ENCODE measurements around the gene SPAG7.

The SPAG7 gene

GRCh38 chr17:4941319-4941610 is 26.4 kb downstream of the SPAG7 start:
- Histone ChIP-seq H3K4me3 (ENCODE audit: low read length) (peak overlapping the region; percentile 90), H3K4me2 (ENCODE audit: low read length) (peak overlapping the region; percentile 94), H3K9me3 (ENCODE audit: control insufficient read depth, insufficient read depth, low read length) (no peaks in the 10 kb centered on the region), H3K79me2 (ENCODE audit: control insufficient read depth, low read length) (peaks cover 81% of the 10 kb centered on the region), H3F3A (ENCODE audit: control insufficient read depth, insufficient read depth) (peaks cover 51% of the 10 kb centered on the region), H4K20me1 (ENCODE audit: control insufficient read depth, insufficient read depth, low read depth, low read length) (peaks cover 7% of the 10 kb centered on the region; the same call in 1 of the 2 replicates), H3K4me1 (ENCODE audit: control insufficient read depth, low read length) (peaks cover 63% of the 10 kb centered on the region), H3K27me3 (ENCODE audit: control insufficient read depth, low read length) (no peaks in the 10 kb centered on the region), H3K27ac (ENCODE audit: low read depth, low read length) (peak overlapping the region; percentile 92), H3K9me2 (replicated peaks; ENCODE audit: control insufficient read depth, low read length) (no peaks in the 10 kb centered on the region), H3K36me3 (ENCODE audit: control insufficient read depth, low read length) (peaks cover 93% of the 10 kb centered on the region)
- TF ChIP-seq EZH2phosphoT487 (IDR thresholded peaks at IDR 0.05; ENCODE audit: borderline replicate concordance, low read length) (no peak), CTCF (IDR thresholded peaks at IDR 0.05; ENCODE audit: low read depth, low read length, poor library complexity, severe bottlenecking) (no peak)

GRCh38 chr17:4940555-4941318 is 26.9 kb downstream of the SPAG7 start:
- Histone ChIP-seq H3K36me3 (ENCODE audit: control insufficient read depth, low read length) (peaks cover 93% of the 10 kb centered on the region), H3K4me3 (ENCODE audit: low read length) (peak overlapping the region; percentile 90), H3K79me2 (ENCODE audit: control insufficient read depth, low read length) (peaks cover 75% of the 10 kb centered on the region), H4K20me1 (ENCODE audit: control insufficient read depth, insufficient read depth, low read depth, low read length) (peaks cover 6% of the 10 kb centered on the region; the same call in 1 of the 2 replicates), H3K4me1 (ENCODE audit: control insufficient read depth, low read length) (peaks cover 59% of the 10 kb centered on the region), H3K27me3 (ENCODE audit: control insufficient read depth, low read length) (no peaks in the 10 kb centered on the region), H3K9me2 (replicated peaks; ENCODE audit: control insufficient read depth, low read length) (no peaks in the 10 kb centered on the region), H3K4me2 (ENCODE audit: low read length) (peak overlapping the region; percentile 94), H3K27ac (ENCODE audit: low read depth, low read length) (peak overlapping the region; percentile 92), H3F3A (ENCODE audit: control insufficient read depth, insufficient read depth) (peaks cover 46% of the 10 kb centered on the region), H3K9me3 (ENCODE audit: control insufficient read depth, insufficient read depth, low read length) (no peaks in the 10 kb centered on the region)
- no peak for TF ChIP-seq EZH2phosphoT487 (IDR thresholded peaks at IDR 0.05; ENCODE audit: borderline replicate concordance, low read length)
- TF ChIP-seq CTCF (IDR thresholded peaks at IDR 0.05; ENCODE audit: low read depth, low read length, poor library complexity, severe bottlenecking), result no peak

- TF ChIP-seq EZH2phosphoT487 (IDR thresholded peaks at IDR 0.05; ENCODE audit: borderline replicate concordance, low read length), result no peak
- no peak for TF ChIP-seq CTCF (IDR thresholded peaks at IDR 0.05; ENCODE audit: low read depth, low read length, poor library complexity, severe bottlenecking)
- Histone ChIP-seq H3F3A (ENCODE audit: control insufficient read depth, insufficient read depth) (peaks cover 39% of the 10 kb centered on the region), H3K4me3 (ENCODE audit: low read length) (peak within 1 kb of the TSS; percentile 90), H3K27me3 (ENCODE audit: control insufficient read depth, low read length) (no peaks in the 10 kb centered on the region), H3K79me2 (ENCODE audit: control insufficient read depth, low read length) (peaks cover 68% of the 10 kb centered on the region), H4K20me1 (ENCODE audit: control insufficient read depth, insufficient read depth, low read depth, low read length) (no peaks in the 10 kb centered on the region; the same call in 1 of the 2 replicates), H3K9me3 (ENCODE audit: control insufficient read depth, insufficient read depth, low read length) (no peaks in the 10 kb centered on the region), H3K4me2 (ENCODE audit: low read length) (peak within 1 kb of the TSS; percentile 94), H3K9me2 (replicated peaks; ENCODE audit: control insufficient read depth, low read length) (no peaks in the 10 kb centered on the region), H3K27ac (ENCODE audit: low read depth, low read length) (peak within 1 kb of the TSS; percentile 92), H3K4me1 (ENCODE audit: control insufficient read depth, low read length) (peaks cover 53% of the 10 kb centered on the region), H3K36me3 (ENCODE audit: control insufficient read depth, low read length) (peaks cover 90% of the 10 kb centered on the region)
Observed at GRCh38 chr17:4939796-4940554, 27.6 kb downstream of the SPAG7 start, which contains the start of the genes RNF167 and SLC25A11. Gene RNF167, plus strand, starts transcription at chr17:4940268. Its CDS starts 642 bp downstream, at chr17:4940910. Gene SLC25A11, minus strand, starts transcription at chr17:4940046. Its CDS starts 136 bp downstream, at chr17:4939910.
